HCT116 (cell line): ENCODE measurements around the gene ERFE. TPM values are rescaled to one million over a fixed set of nuclear protein-coding genes. Genes with fewer than 3 reads are reported as not detected.

Experiments
- ATAC-seq: fragments of 200-7000 bp; cut with Tn5 transposase; 2 replicates; pipeline ENCODE4 v1.9.1; 2020; ENCODE audit warnings: mild to moderate bottlenecking, moderate library complexity
- BruUV-seq: library from RNA; stranded (reverse); fragments of 400-500 nt; replicated peaks from 2 replicates; lab custom pipeline; 2021; lab: Mats Ljungman, UMichigan
- CTCF ChIA-PET: fragments of 300-600 bp; sonication (Branson Sonifier 250); formaldehyde crosslinking; loops from one replicate; lab custom pipeline; 2021; ENCODE audit warnings: antibody characterized with exemption; lab: Charles Lee
- POLR2A ChIA-PET: fragments of 300-600, 350-600 bp; sonication (Branson Sonifier 250); formaldehyde crosslinking; loops from one replicate; lab custom pipeline; 2021; ENCODE audit warnings: antibody characterized with exemption; lab: Charles Lee
- RAD21 ChIA-PET, 2 experiments: fragments of 300-600 bp; sonication (Branson Sonifier 250); formaldehyde crosslinking; loops; one replicate each; lab custom pipeline; 2023; ENCODE audit warnings: low total read pairs in 2 of 2; ENCODE audit not compliant: uncharacterized antibody in 2 of 2, unreplicated experiment in 2 of 2, low non-redundant PET in 1 of 2; lab: Charles Lee
- DNase-seq: peaks from one replicate; pipeline ENCODE4 v3.0.0-alpha.2; 2010; ENCODE audit warnings: low read depth, low spot score
- H2AFZ ChIP-seq: fragments of 200-600 bp; shearing (Covaris generic), sonication (generic); 2 replicates; pipeline ENCODE4 v1.6.1; 2017; ENCODE audit warnings: low read depth, mixed run types, mixed read lengths, antibody characterized with exemption, low read length; ENCODE audit not compliant: poor library complexity, severe bottlenecking
- H3K27ac ChIP-seq: 2 replicates; pipeline ENCODE4 v1.5.1; 2012; ENCODE audit warnings: low read depth, low read length
- H3K27me3 ChIP-seq: fragments of 200-600 bp; sonication (generic); 2 replicates; pipeline ENCODE4 v1.6.1; 2016; ENCODE audit warnings: mixed run types, low read length, mixed read lengths; ENCODE audit not compliant: insufficient read depth
- H3K36me3 ChIP-seq, 2 experiments: fragments of 200-500 bp in 1 of 2; fragments of 200-600 bp in 1 of 2; sonication (Bioruptor generic) in 1 of 2; sonication (generic) in 1 of 2; 2 replicates each; pipeline versions ENCODE4 v1.5.1 to v1.6.1; 2014 to 2016; ENCODE audit warnings: low read length in 2 of 2, inconsistent platforms in 1 of 2, mixed read lengths in 1 of 2, mixed run types in 1 of 2; ENCODE audit not compliant: insufficient read depth in 2 of 2, control insufficient read depth in 1 of 2
- H3K4me1 ChIP-seq, 2 experiments: fragments of 200-600 bp in 1 of 2; sonication (generic) in 1 of 2; 2 replicates each; pipeline versions ENCODE4 v1.5.1 to v1.6.1; 2012 to 2017; ENCODE audit warnings: low read length in 2 of 2, inconsistent platforms in 1 of 2, mild to moderate bottlenecking in 1 of 2, mixed read lengths in 1 of 2, mixed run types in 1 of 2, moderate library complexity in 1 of 2; ENCODE audit not compliant: insufficient read depth in 2 of 2, control insufficient read depth in 1 of 2
- H3K4me2 ChIP-seq: fragments of 200-600 bp; sonication (generic); 2 replicates; pipeline ENCODE4 v1.6.1; 2017; ENCODE audit warnings: mixed run types, low read length, mixed read lengths
- H3K4me3 ChIP-seq, 2 experiments: fragments of 200-600 bp in 1 of 2; sonication (generic) in 1 of 2; replicated peaks in 1 of 2; 2 replicates each; pipeline ENCODE4 v1.5.1; 2011 to 2016; ENCODE audit warnings: low read length in 2 of 2, control low read depth in 1 of 2, low read depth in 1 of 2, mild to moderate bottlenecking in 1 of 2, mixed read lengths in 1 of 2, mixed run types in 1 of 2
- H3K79me2 ChIP-seq: fragments of 200-600 bp; sonication (generic); 2 replicates; pipeline ENCODE4 v1.6.1; 2017; ENCODE audit warnings: mild to moderate bottlenecking, mixed run types, low read length, moderate library complexity, mixed read lengths; ENCODE audit not compliant: insufficient read depth
- H3K9ac ChIP-seq: fragments of 200-600 bp; sonication (generic); 2 replicates; pipeline ENCODE4 v1.6.1; 2016; ENCODE audit warnings: low read length, mixed read lengths
- H3K9me2 ChIP-seq: fragments of 200-600 bp; sonication (generic), shearing (Covaris generic); 2 replicates; pipeline ENCODE4 v1.6.1; 2017; ENCODE audit warnings: mixed run types, mild to moderate bottlenecking, moderate library complexity; ENCODE audit not compliant: insufficient read depth
- H3K9me3 ChIP-seq, 2 experiments: fragments of 200-500 bp in 1 of 2; fragments of 200-600 bp in 1 of 2; sonication (Bioruptor generic) in 1 of 2; sonication (generic) in 1 of 2; 2 replicates each; pipeline ENCODE4 v1.6.1; 2014 to 2017; ENCODE audit warnings: low read length in 2 of 2, mixed read lengths in 2 of 2, inconsistent platforms in 1 of 2, low read depth in 1 of 2, mild to moderate bottlenecking in 1 of 2, mixed run types in 1 of 2, moderate library complexity in 1 of 2; ENCODE audit not compliant: control insufficient read depth in 1 of 2, insufficient read depth in 1 of 2
- H4K20me1 ChIP-seq: fragments of 200-600 bp; sonication (generic), shearing (Covaris generic); 2 replicates; pipeline ENCODE4 v1.6.1; 2017; ENCODE audit warnings: mixed run types, mild to moderate bottlenecking, moderate library complexity; ENCODE audit not compliant: insufficient read depth
- ATF3 ChIP-seq: IDR thresholded peaks from 2 replicates; pipeline ENCODE4 v1.6.1; 2012
- CBX3 ChIP-seq: IDR thresholded peaks from 2 replicates; pipeline ENCODE4 v1.6.1; 2012; ENCODE audit warnings: low read depth
- CEBPB ChIP-seq: IDR thresholded peaks from 2 replicates; pipeline ENCODE4 v1.6.1; 2012; ENCODE audit warnings: low read depth
- CTCF ChIP-seq, 3 experiments: fragments of 200-600 bp in 1 of 3; sonication (generic) in 1 of 3; IDR thresholded peaks in 2 of 3; conservative IDR thresholded peaks in 1 of 3; 2 replicates each; pipeline ENCODE4 v1.5.1; 2012 to 2017; ENCODE audit warnings: low read depth in 2 of 3, low read length in 2 of 3, antibody characterized with exemption in 1 of 3, borderline replicate concordance in 1 of 3, control low read depth in 1 of 3, mild to moderate bottlenecking in 1 of 3, mixed read lengths in 1 of 3, mixed run types in 1 of 3, moderate library complexity in 1 of 3; ENCODE audit not compliant: insufficient read depth in 1 of 3
- ELF1 ChIP-seq: IDR thresholded peaks from 2 replicates; pipeline ENCODE4 v1.6.1; 2012; ENCODE audit warnings: low read depth, borderline replicate concordance
- FOSL1 ChIP-seq: IDR thresholded peaks from 2 replicates; pipeline ENCODE4 v1.6.1; 2012; ENCODE audit warnings: low read depth
- JUND ChIP-seq: IDR thresholded peaks from 2 replicates; pipeline ENCODE4 v1.6.1; 2012
- MAX ChIP-seq: IDR thresholded peaks from 2 replicates; pipeline ENCODE4 v1.6.1; 2012
- POLR2A ChIP-seq: IDR thresholded peaks from 2 replicates; pipeline ENCODE4 v1.7.0; 2011; ENCODE audit warnings: borderline replicate concordance; ENCODE audit not compliant: insufficient read depth, insufficient read length; ENCODE audit errors: extremely low read depth
- RAD21 ChIP-seq: IDR thresholded peaks from 2 replicates; pipeline ENCODE4 v1.6.1; 2012; ENCODE audit warnings: low read depth, mild to moderate bottlenecking
- REST ChIP-seq: IDR thresholded peaks from 2 replicates; pipeline ENCODE4 v1.6.1; 2012; ENCODE audit warnings: low read depth
- SIN3A ChIP-seq: IDR thresholded peaks from 2 replicates; pipeline ENCODE4 v1.6.1; 2012; ENCODE audit warnings: low read depth
- SP1 ChIP-seq: IDR thresholded peaks from 2 replicates; pipeline ENCODE4 v1.6.1; 2012; ENCODE audit warnings: low read depth
- SRF ChIP-seq: IDR thresholded peaks from 2 replicates; pipeline ENCODE4 v1.6.1; 2012; ENCODE audit warnings: low read depth
- ZBTB33 ChIP-seq: IDR thresholded peaks from 2 replicates; pipeline ENCODE4 v1.6.1; 2011; ENCODE audit warnings: mild to moderate bottlenecking, low read length, moderate library complexity; ENCODE audit not compliant: insufficient replicate concordance; ENCODE audit errors: extremely low read depth
- ZFX ChIP-seq: fragments of 450-650 bp; IDR thresholded peaks from 2 replicates; pipeline ENCODE4 v1.6.1; 2017
- ZNF274 ChIP-seq: fragments of 200-500 bp; sonication (Bioruptor generic); IDR thresholded peaks from 2 replicates; pipeline ENCODE4 v1.6.1; 2014; ENCODE audit warnings: mild to moderate bottlenecking, low read depth, low read length, inconsistent platforms
- intact Hi-C: fragments of 100-400 bp; cut with micrococcal nuclease; formaldehyde crosslinking; loops from 2 replicates; pipeline ENCODE4 v1.10.0; 2022
- total RNA-seq: library from RNA; stranded (reverse); gene quantifications from one replicate; pipeline ENCODE4 v1.2.1, GENCODE V29; 2021; ENCODE audit not compliant: unreplicated experiment

Gene ERFE
- total RNA-seq, 1 experiment from 2014 or later, result 17.3 TPM

- Histone ChIP-seq H3K36me3 (no peaks in the 10 kb centered on the region), H4K20me1 (no peaks in the 10 kb centered on the region), H2AFZ (no peak overlapping the region), H3K9me3 (peaks cover 0 to 10% of the 10 kb centered on the region in 2 experiments; a peak in 1 of 4 replicates), H3K4me3 (no peak overlapping the region), H3K9me2 (no peaks in the 10 kb centered on the region), H3K4me2 (no peak overlapping the region), H3K9ac (no peak overlapping the region), H3K27me3 (no peaks in the 10 kb centered on the region; the same call in 1 of the 2 replicates), H3K27ac (no peak overlapping the region), H3K4me1 (no peaks in the 10 kb centered on the region), H3K79me2 (no peaks in the 10 kb centered on the region)
- RAD21 ChIA-PET, result no interaction called here
- ATAC-seq (no peak), DNase-seq (no peak)
- POLR2A ChIA-PET, result no interaction called here
- intact Hi-C loops, result no loop called here
- CTCF ChIA-PET, result no interaction called here
- TF ChIP-seq ZBTB33, result no peak
- TF ChIP-seq CBX3, result no peak
- no peak for TF ChIP-seq SRF
- no peak for TF ChIP-seq SIN3A
- TF ChIP-seq ZFX, result no peak
- no peak for TF ChIP-seq RAD21
- TF ChIP-seq FOSL1, result no peak
- TF ChIP-seq JUND, result no peak
- no peak for TF ChIP-seq POLR2A
- TF ChIP-seq ELF1, result no peak
- TF ChIP-seq ZNF274, result no peak
- no peak for TF ChIP-seq REST
- TF ChIP-seq CEBPB, result no peak
- no peak for TF ChIP-seq CTCF (IDR thresholded peaks at IDR 0.05 in 2 of 3, conservative IDR thresholded peaks at IDR 0.05 in 1 of 3; ENCODE audit: borderline replicate concordance in 1 of 3, insufficient read depth in 1 of 3, low read depth in 2 of 3, low read length in 2 of 3)
- no peak for TF ChIP-seq MAX
- TF ChIP-seq ATF3, result no peak
- TF ChIP-seq SP1, result no peak
- BruUV-seq, result no TSS peak
These were observed 35.4 kb upstream of the ERFE start for GRCh38 chr2:238123218-238123971.
